Colonic mucosa (tissue), 4 donors: ENCODE results near the gene RALGPS1. TPM values are rescaled to one million over a fixed set of nuclear protein-coding genes. Genes with fewer than 3 reads are reported as not detected.

Experiments used
- DNase-seq: peaks from one replicate; pipeline ENCODE4 v3.0.0-alpha.2; 2020
- H3K27ac ChIP-seq: fragments of 200-600 bp; one replicate; pipeline ENCODE4 v1.8.0; 2021
- H3K27me3 ChIP-seq: fragments of 200-600 bp; one replicate; pipeline ENCODE4 v1.8.0; 2021
- H3K36me3 ChIP-seq: fragments of 200-600 bp; one replicate; pipeline ENCODE4 v1.8.0; 2021
- H3K4me1 ChIP-seq: fragments of 200-600 bp; one replicate; pipeline ENCODE4 v1.8.0; 2021; ENCODE audit warnings: mild to moderate bottlenecking
- H3K4me3 ChIP-seq: fragments of 200-600 bp; one replicate; pipeline ENCODE4 v1.8.0; 2021
- H3K9ac ChIP-seq, 2 donors: one replicate each; pipeline ENCODE4 v1.7.0; 2013; ENCODE audit warnings: control low read depth in 2 of 2, low read depth in 2 of 2, low read length in 2 of 2
- H3K9me3 ChIP-seq: fragments of 200-600 bp; one replicate; pipeline ENCODE4 v1.8.0; 2021
- CTCF ChIP-seq: fragments of 200-600 bp; IDR thresholded peaks from one replicate; pipeline ENCODE4 v1.8.0; 2022; ENCODE audit warnings: antibody characterized with exemption, mild to moderate bottlenecking
- intact Hi-C: fragments of 100-400 bp; cut with DNase I; formaldehyde crosslinking; loops from one replicate; pipeline ENCODE4 v1.14.1; 2022
- total RNA-seq, 2 donors: library from RNA; stranded (reverse); fragmentation: NEBNext Ultra II Directional in 1 of 2; extraction: Animal tissue kit (Norgen Biotek cat#: 25700) in 1 of 2; gene quantifications; one replicate each; pipeline ENCODE4 v1.2.1, GENCODE V29; 2021
- donor health status: healthy.
- donor health status: DM: no; HTN: no; CAD: no.
- donor health status: DM: no; HTN: no; CAD: no.

The RALGPS1 gene
- total RNA-seq, 2 donors from 2014 or later, result 22.6 to 27.2 TPM

GRCh38 chr9:127137640-127138360, 223.2 kb downstream of the RALGPS1 start:
- Histone ChIP-seq H3K27ac (no peak overlapping the region), H3K27me3 (no peaks in the 10 kb centered on the region), H3K36me3 (no peaks in the 10 kb centered on the region), H3K9ac (no peak overlapping the region), H3K9me3 (no peaks in the 10 kb centered on the region), H3K4me1 (no peaks in the 10 kb centered on the region), H3K4me3 (no peak overlapping the region)
- intact Hi-C loops, result no loop called here
- DNase-seq, result no peak
- no peak for TF ChIP-seq CTCF

GRCh38 chr9:127138444-127138843, 223.9 kb downstream of the RALGPS1 start:
- H3K4me3 ChIP-seq, result no peak overlapping the region
- no peaks in the 10 kb centered on the region for H3K9me3 ChIP-seq
- no peak for DNase-seq
- intact Hi-C loops, result no loop called here
- H3K27me3 ChIP-seq, result no peaks in the 10 kb centered on the region
- H3K4me1 ChIP-seq, result no peaks in the 10 kb centered on the region
- H3K36me3 ChIP-seq, result no peaks in the 10 kb centered on the region
- no peak for TF ChIP-seq CTCF
- no peak overlapping the region for H3K9ac ChIP-seq
- no peak overlapping the region for H3K27ac ChIP-seq

- no peaks in the 10 kb centered on the region for H3K27me3 ChIP-seq
- peak; percentile 12 for DNase-seq
- no peaks in the 10 kb centered on the region for H3K36me3 ChIP-seq
- no peaks in the 10 kb centered on the region for H3K4me1 ChIP-seq
- intact Hi-C loops, result no loop called here
- no peaks in the 10 kb centered on the region for H3K9me3 ChIP-seq
- H3K4me3 ChIP-seq, result no peak overlapping the region
- TF ChIP-seq CTCF, result no peak
- no peak overlapping the region for H3K9ac ChIP-seq
- no peak overlapping the region for H3K27ac ChIP-seq
Observed at GRCh38 chr9:127139071-127139731, 224.6 kb downstream of the RALGPS1 start.

- peak; percentile 14 for DNase-seq
- TF ChIP-seq CTCF, result no peak
- intact Hi-C loops, result no loop called here
Observed at GRCh38 chr9:127139775-127140174, 225.2 kb downstream of the RALGPS1 start.

GRCh38 chr9:127140181-127140580, 225.6 kb downstream of the RALGPS1 start:
- H3K4me1 ChIP-seq, result no peaks in the 10 kb centered on the region
- H3K4me3 ChIP-seq, result no peak overlapping the region
- TF ChIP-seq CTCF, result no peak
- H3K9me3 ChIP-seq, result no peaks in the 10 kb centered on the region
- no peak overlapping the region for H3K9ac ChIP-seq
- no peaks in the 10 kb centered on the region for H3K27me3 ChIP-seq
- no peaks in the 10 kb centered on the region for H3K36me3 ChIP-seq
- H3K27ac ChIP-seq, result no peak overlapping the region
- DNase-seq, result peak; percentile 9
- intact Hi-C loops, result no loop called here

More at GRCh38 chr9:127139775-127140174, 225.2 kb downstream of the RALGPS1 start:
- Histone ChIP-seq H3K27me3 (no peaks in the 10 kb centered on the region), H3K4me3 (no peak overlapping the region), H3K36me3 (no peaks in the 10 kb centered on the region), H3K4me1 (no peaks in the 10 kb centered on the region), H3K9me3 (no peaks in the 10 kb centered on the region), H3K9ac (no peak overlapping the region), H3K27ac (no peak overlapping the region)
